HG02610 (cell line): Measurements from ENCODE around the gene PDLIM4.
A peak's percentile ranks its signal among the peaks of the same experiment; 100 is the strongest.

Source experiments
- ATAC-seq: cut with Tn5 transposase; IDR thresholded peaks from one replicate; pipeline ENCODE4 v1.9.1; 2021; ENCODE audit warnings: mild to moderate bottlenecking, moderate library complexity; ENCODE audit not compliant: unreplicated experiment

Gene PDLIM4

DNA sequence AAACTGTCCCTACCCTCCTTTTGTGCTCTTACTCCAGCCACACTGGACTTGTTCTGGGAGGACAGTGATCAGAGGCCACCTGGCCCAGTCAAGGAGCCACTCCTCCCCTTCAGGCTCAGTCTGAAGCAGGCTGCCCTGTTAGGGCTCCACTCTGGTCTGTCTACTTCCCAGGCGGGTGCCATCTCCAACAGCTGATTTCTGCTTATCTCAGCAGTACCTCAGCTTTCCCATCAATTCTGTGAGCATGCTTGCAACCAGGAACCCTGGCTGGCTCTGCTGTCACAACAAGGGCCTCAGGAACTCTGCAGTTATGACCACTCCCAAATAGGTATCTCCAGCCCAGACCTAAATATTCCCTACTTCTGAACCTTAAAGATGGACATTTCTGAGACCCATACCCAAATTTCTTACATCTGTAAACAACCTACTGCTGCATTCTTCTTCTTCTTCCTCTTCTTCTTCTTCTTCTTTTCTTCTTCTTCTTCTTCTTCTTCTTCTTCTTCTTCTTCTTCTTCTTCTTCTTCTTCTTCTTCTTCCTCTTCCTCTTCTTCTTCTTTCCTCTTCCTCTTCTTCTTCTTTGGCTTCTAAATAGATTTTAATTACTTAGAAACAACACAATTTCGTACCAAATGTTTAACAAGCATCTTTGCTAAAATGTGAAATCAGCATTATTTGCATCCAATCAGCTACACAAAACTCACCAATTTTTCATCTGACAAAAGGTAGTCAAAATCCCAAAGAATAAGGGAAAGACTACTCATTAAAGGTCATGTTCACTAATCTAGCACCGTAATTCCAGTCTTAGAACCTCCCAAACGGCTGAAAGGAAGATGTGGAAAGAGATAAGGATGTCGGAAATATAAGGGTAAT, 23.1 kb downstream of the PDLIM4 start:
- no peak for ATAC-seq

GRCh38 chr5:132281856-132282614, 24.5 kb downstream of the PDLIM4 start:
- ATAC-seq = no peak

DNA sequence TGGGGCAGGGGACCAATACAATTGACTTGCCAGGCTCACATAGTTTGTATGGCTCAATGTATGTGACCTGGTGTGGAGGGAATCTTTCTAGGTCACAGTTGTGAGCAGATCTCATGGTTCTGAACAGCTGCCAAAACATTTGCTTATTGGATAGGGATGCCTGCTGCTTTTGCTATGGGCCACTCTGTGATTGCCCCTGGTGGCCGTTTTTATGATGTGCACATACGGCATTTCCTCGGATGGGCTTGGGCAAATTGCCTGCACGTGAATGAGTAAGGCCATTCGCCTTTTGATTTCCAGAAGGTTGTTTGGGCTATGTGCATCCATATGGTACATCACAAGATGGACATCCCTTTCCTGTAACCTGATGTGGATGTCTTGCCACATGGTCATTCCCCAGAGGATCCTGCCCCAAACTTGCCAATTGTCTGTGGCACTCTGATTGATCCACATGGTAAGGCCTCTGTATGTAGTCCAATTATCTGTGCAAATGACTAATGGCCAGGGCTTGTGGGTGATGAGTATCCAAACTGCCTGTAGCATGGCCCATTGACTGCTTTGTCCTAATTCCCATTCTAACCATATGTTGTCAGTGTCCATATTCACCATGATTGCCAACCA, 26.0 kb downstream of the PDLIM4 start:
- no peak for ATAC-seq

- ATAC-seq = no peak
Measured at GRCh38 chr5:132289097-132289496, 31.6 kb downstream of the PDLIM4 start.

GRCh38 chr5:132291026-132291425, 33.5 kb downstream of the PDLIM4 start:
- ATAC-seq = no peak

DNA sequence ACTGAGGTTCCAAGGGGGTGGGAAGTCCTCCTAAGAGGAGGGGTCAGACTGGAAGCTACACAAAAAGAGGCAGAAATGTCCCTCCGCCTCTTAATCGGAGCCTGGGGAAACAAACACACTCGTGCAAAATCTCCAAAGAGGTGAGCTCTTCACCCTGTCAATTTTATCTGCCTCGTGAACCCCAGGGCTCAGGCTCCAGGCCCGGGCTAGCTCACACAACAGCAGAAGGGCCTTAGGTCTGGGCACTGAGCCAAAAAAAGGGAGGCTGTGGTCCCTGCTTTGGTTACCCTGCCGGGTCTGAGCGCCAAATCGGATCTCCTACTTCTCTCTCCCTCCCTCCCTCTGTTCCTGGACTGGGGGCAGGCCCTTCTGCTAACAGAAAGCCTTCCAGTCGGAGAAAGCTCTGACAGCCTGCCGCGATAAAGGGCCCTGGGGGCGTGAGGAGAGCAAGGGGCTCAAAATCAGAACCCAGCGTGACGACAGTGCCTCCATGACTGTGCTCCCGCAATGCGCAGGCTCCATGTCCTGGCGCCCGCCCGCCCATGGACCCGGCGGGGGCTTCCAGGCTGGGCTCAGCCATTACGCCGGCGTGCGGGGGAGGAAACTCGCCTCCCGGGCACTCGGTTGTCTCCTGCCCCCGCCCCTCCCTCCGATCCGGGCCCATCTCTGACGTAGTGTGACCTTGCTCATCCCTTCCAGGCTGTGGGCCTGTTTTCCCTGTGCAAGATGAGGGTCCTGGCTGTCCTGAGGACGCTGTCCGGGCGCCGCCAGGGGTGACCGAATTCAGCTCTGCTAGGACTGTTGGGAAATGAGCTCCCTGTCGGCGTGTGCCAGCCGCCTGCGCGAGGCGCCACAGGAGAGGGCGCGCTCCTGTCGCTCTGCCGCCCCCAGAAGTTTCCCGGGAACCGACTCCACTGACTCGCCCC, 35.8 kb downstream of the PDLIM4 start:
- peak; percentile 52 for ATAC-seq

GRCh38 chr5:132293992-132294727, 36.7 kb downstream of the PDLIM4 start, which contains the start of gene SLC22A4:
Gene SLC22A4, plus strand, starts transcription at chr5:132294394. Its CDS starts 223 bp downstream, at chr5:132294617.
- ATAC-seq = peak; percentile 70

DNA sequence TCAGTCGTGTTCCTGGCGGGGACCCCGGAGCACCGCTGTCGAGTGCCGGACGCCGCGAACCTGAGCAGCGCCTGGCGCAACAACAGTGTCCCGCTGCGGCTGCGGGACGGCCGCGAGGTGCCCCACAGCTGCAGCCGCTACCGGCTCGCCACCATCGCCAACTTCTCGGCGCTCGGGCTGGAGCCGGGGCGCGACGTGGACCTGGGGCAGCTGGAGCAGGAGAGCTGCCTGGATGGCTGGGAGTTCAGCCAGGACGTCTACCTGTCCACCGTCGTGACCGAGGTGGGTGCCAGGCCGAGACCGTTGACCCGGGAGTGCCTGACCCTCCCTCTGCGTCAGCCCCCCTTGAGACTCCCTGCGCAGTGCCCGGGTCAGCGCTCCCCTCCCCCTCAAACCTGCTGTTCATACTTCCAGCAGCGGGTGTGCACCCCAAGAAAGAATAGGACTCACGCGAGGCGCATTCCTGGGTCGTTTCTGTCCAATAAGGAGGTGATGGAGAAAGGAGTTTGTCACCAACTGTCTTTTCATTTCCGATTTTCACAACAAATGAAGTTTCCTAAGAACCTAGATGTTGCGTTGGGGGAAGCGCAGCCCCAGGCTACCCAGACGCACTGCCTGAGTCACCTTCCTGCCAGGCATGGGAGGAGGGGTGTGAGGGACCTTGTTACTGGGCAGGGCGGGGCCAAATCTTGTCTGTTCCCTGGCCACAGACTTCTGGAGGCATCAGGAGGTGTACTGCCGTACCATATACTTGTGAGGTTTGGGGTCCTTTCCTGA, 37.4 kb downstream of the PDLIM4 start:
- peak; percentile 4 for ATAC-seq

DNA sequence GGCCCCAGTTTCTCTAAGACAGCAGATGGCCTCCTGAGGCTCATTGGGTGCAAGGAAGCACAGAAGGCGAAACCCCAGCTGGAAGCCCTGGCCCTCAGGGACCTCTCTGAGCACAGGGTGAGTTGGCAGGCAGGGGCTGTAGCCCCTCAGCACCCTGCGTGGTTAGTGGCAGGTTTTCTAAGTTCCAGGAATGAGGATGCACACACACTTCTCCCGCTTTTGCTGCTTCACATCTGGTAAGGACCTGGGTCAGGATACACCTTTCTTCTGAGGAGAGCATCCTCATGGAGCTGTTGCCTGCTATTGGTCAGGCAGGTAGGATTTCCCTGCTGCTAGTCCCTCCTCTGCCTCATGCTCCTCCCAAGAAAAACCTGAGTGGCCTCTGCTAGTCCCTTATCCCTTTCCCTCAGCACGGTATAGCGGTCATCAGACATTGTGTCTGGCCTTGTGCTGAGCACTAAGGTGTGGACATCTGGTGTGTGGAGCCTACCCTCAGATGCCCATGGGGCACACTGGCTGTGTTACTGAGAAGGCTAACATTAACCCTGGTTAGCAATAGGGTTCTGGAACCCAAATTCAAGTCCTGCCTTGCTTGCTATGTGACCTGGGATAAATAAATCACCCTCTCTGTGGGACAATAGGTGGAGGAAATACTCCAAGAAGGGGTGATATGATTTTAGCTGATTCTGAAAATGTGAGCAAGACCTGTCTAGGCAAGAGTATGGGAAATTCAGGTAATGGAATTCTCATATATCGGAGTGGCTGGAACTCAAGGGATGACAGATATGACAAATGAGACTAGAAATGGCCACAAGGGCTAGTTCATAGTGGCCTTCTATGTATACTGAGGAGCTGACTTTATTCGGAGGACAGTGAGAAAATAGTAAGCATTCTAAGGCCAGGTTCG, 38.3 kb downstream of the PDLIM4 start:
- no peak for ATAC-seq

GRCh38 chr5:132296412-132297016, 39.0 kb downstream of the PDLIM4 start:
- ATAC-seq = no peak

- no peak for ATAC-seq
Measured at GRCh38 chr5:132297211-132297940, 39.9 kb downstream of the PDLIM4 start.

DNA sequence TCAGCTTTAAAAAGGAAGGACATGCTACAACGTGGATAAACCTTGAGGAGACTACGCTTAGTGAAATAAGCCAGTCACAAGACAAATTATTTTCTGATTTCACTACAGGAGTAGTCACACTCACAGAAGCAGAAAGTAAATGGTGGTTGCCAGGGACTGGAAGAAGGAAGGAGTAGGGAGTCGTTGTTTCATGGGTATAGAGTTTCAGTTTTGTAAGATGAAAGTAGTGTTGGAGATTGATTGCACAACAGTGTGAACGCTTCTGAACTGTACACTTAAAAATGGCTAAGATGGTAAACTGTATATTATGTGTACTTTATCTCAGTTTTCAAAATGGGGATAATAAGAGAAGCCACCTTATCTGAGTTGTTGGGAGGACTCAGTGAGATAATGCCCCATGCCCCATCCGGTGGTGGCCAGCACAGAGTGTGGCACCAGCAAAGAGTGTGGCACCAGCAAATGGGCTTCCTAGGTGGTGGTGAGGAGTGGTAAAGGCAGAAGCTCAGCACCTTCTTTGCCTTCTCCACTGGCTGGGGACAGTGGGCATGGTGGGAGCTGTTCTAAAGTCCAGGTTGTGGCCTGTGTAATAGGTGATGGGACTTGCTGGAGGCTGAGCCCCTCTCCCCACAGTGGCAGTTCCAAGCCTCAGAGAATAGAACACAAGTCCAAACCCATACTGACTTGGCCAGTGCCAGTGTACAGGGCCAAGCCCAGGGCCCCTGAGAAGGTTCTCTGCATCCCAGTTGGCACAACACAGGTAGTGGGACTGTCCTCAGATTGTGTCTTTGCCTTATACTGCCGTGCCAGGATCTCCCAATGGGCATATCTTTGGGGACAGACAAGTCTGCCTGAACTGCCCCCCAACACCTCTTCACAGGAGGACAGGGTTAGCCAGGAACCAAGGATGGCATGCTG, 41.1 kb downstream of the PDLIM4 start:
- ATAC-seq = no peak

DNA sequence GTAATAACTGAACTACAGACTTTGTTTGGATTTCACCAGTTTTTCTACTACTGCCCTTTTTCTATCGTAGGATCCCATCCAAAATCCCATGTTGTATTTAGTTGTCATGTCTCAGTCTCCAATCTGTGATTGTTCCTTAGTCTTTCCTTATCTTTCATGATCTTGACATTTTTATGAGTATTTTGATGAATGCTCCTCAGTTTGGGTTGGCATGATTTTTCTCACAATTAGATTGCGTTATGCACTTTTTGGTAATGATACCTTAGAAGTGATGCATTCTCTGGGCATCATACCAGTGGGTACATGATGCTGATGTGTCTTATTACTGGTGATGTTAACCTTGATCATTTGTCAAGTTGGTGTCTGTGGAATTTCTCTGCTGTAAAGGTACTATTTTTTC, 42.4 kb downstream of the PDLIM4 start:
- no peak for ATAC-seq

DNA sequence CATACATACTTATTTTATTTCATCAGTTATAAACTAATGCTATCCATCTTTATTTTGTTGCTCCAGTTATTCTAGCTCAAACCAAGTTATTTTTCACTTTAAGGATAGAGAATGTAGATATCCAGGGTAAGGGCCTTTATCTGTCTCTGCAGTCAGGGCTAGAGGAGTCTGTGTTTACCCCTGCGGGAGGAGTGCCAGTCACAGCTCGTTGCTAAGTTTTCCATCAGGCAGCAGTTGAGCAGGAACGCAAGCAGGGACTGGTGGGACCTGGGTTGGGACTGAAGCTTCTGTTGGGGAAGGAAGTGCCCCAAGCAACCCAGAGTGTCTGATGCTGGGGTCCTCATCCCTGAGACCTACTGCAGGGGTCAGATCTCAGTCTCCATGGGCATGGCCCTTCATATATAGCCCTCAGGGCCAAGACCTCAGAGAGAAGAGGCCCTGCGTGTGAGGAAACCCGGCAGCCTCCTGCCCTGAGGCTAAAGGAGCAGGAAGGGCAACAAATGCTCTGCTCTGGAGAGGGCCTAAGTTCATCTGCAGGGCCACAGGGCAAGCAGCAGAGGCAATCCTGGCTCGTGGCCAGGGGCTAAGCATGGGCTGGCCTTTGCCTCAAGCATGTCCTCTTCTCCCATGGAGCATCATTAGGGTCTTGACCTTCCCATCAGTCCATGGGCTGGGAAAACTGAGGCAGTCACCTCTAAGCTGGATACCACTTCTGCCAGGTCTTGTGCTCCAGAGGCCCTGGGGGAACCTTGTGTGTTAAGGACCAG, 43.3 kb downstream of the PDLIM4 start:
- no peak for ATAC-seq
